Activated naive CD8-positive, alpha-beta T cell treated with anti-CD3 and anti-CD28 coated beads for 36 hours (primary cell): ENCODE data around the gene PARD6A. TPM values are rescaled to one million over a fixed set of nuclear protein-coding genes. Genes with fewer than 3 reads are reported as not detected.
"Not testable (repeated sequence)": the region's sequence is repeated elsewhere in the genome, so short reads cannot be mapped to it uniquely, and the experiment has no call there.

Experiments used
- DNase-seq: peaks from one replicate; pipeline ENCODE4 v3.0.0; 2021
- H3K27ac Mint-ChIP-seq: one replicate; pipeline ENCODE4 v1.8.0; 2022; ENCODE audit warnings: mild to moderate bottlenecking, moderate library complexity, mixed read lengths
- H3K27me3 Mint-ChIP-seq: one replicate; pipeline ENCODE4 v1.8.0; 2022; ENCODE audit warnings: mild to moderate bottlenecking, mixed read lengths
- H3K36me3 Mint-ChIP-seq: one replicate; pipeline ENCODE4 v1.8.0; 2021; ENCODE audit warnings: mild to moderate bottlenecking, mixed read lengths
- H3K4me1 Mint-ChIP-seq: one replicate; pipeline ENCODE4 v1.8.0; 2021; ENCODE audit warnings: mixed read lengths
- H3K4me3 Mint-ChIP-seq: one replicate; pipeline ENCODE4 v1.8.0; 2022; ENCODE audit warnings: mild to moderate bottlenecking, moderate library complexity, mixed read lengths
- H3K9me3 Mint-ChIP-seq: one replicate; pipeline ENCODE4 v1.8.0; 2022; ENCODE audit warnings: mixed read lengths
- total RNA-seq, 2 experiments: library from RNA; stranded (reverse); gene quantifications; one replicate each; pipeline ENCODE4 v1.2.3, GENCODE V29; 2021

Gene PARD6A
- total RNA-seq, 2 experiments from 2014 or later: 7.8 to 9.4 TPM

DNA sequence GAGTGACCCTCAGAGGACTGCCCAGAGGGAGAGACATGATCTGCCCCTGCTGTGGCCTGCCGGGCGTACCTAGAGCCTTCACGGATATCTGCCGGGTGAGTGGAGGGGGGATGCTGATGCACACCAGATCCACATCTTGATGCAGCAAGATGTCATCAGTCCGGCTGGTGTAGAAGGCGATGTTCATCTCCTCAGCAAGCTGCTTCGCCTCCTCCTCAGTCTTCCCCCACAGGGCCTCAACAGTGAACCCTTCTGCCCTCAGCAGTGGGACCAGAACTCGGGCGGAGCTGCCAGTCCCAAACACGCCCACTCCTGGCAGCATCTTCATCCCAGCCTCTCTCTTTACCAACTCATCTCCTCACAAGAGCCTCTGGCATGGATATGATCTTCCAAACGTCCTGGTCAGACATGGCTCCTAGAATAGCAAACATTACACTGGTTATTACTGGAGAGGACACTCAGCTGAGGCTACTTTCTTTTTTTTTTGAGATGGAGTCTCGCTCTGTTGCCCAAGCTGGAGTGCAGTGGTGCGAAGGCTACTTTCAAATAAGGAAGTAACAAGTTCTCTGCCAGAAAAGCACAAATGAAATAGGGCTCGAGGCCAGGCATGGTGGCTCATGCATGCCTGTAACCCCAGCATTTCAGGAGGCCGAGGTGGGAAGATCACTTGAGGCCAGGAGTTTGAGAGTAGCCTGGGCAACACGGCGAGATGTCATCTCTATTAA lies 24.8 kb downstream of the PARD6A start:
- Mint-ChIP-seq H3K27ac (no peak overlapping the region), H3K36me3 (peaks cover 5% of the 10 kb centered on the region), H3K4me1 (no peaks in the 10 kb centered on the region), H3K9me3 (no peaks in the 10 kb centered on the region), H3K27me3 (no peaks in the 10 kb centered on the region), H3K4me3 (no peak overlapping the region)
- no peak for DNase-seq

DNA sequence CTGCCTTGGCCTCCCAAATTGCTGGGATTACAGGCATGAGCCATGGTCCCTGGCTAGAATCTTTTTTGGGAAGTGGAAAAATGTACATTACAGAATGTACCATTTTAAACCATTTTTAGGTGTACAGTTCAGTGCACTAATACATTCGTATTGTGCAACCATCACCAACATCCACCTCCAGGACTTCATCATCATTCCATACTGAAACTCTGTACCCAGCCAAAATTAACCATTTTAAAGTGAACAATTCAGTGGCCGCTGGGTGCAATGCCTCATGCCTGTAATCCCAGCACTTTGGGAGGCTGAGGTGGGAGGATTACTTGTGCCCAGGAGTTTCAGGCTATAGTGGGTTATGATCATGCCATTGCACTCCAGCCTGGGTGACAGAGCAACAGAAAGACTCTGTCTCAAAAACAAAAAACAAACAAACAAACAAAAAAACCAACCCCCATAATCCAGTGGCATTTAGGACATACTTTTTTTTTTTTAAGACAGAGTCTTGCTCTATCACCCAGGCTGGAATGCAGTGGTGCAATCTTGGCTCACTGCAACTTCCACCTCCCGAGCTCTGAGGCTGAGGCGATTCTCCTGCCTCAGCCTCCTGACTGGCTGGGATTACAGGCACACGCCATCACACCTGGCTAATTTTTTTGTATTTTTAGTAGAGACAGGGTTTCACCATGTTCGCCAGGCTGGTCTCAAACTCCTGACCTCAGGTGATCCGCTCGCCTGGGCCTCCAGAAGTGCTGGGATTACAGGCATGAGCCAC lies 32.9 kb downstream of the PARD6A start:
- H3K27me3 Mint-ChIP-seq, H3K9me3 Mint-ChIP-seq, H3K27ac Mint-ChIP-seq, DNase-seq, H3K4me3 Mint-ChIP-seq, H3K36me3 Mint-ChIP-seq, H3K4me1 Mint-ChIP-seq: not testable (repeated sequence)

DNA sequence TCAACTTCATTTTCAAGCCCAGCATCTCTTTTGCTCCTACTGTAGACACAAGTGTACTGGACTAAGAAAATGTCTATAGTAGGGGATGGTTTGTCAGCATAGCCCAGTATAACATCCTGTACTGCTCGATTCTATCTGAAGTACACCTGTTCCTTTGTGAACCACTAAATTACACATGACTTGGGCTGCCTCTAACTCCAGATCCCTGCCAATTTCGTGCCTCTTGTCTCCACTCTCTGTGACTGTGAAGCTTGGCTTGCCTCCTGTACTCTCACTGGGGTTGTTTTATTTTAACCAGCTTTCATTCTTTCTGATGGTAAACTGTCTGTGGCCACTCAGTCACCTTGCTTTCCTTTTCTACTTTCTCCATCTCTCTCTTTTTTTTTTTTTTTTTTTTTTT lies 33.9 kb downstream of the PARD6A start:
- Mint-ChIP-seq H3K27ac (no peak overlapping the region), H3K27me3 (no peaks in the 10 kb centered on the region), H3K9me3 (peaks cover 1% of the 10 kb centered on the region), H3K36me3 (peaks cover 5% of the 10 kb centered on the region), H3K4me3 (no peak overlapping the region), H3K4me1 (no peaks in the 10 kb centered on the region)
- no peak for DNase-seq

- DNase-seq: no peak
- H3K9me3 Mint-ChIP-seq: peaks cover 1% of the 10 kb centered on the region
- H3K4me3 Mint-ChIP-seq: no peak overlapping the region
- peaks cover 3% of the 10 kb centered on the region for H3K4me1 Mint-ChIP-seq
- no peaks in the 10 kb centered on the region for H3K27me3 Mint-ChIP-seq
- H3K27ac Mint-ChIP-seq: no peak overlapping the region
- H3K36me3 Mint-ChIP-seq: peaks cover 5% of the 10 kb centered on the region
Observed at GRCh38 chr16:67697422-67698185, 36.8 kb downstream of the PARD6A start.

DNA sequence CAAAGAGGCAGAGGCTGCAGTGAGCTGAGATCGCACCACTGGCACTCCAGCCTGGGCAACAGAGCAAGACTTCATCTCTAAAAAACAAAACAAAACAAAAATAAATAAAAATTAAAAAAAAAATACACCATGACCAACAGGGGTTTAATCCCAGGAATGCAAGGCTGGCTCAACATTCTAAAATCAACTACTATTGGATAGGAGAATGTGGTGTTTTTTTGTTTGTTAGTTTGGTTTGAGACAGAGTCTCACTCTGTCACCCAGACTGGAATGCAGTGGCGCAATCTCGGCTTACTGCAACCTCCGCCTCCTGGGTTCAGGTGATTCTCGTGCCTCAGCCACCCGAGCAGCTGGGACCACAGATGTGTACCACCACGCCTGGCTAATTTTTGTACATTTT lies 38.5 kb downstream of the PARD6A start:
- peaks cover 14% of the 10 kb centered on the region for H3K4me1 Mint-ChIP-seq
- DNase-seq: no peak
- H3K36me3 Mint-ChIP-seq: peaks cover 5% of the 10 kb centered on the region
- no peak overlapping the region for H3K4me3 Mint-ChIP-seq
- H3K9me3 Mint-ChIP-seq: peaks cover 1% of the 10 kb centered on the region
- no peak overlapping the region for H3K27ac Mint-ChIP-seq
- no peaks in the 10 kb centered on the region for H3K27me3 Mint-ChIP-seq

- peaks cover 5% of the 10 kb centered on the region for H3K36me3 Mint-ChIP-seq
- H3K27me3 Mint-ChIP-seq: no peaks in the 10 kb centered on the region
- no peak overlapping the region for H3K27ac Mint-ChIP-seq
- no peak for DNase-seq
- H3K4me1 Mint-ChIP-seq: peaks cover 14% of the 10 kb centered on the region
- H3K4me3 Mint-ChIP-seq: no peak overlapping the region
- H3K9me3 Mint-ChIP-seq: peaks cover 1% of the 10 kb centered on the region
Observed at GRCh38 chr16:67701420-67701819, 40.7 kb downstream of the PARD6A start.

- no peak for DNase-seq
- Mint-ChIP-seq H3K4me1 (peaks cover 14% of the 10 kb centered on the region), H3K27me3 (no peaks in the 10 kb centered on the region), H3K27ac (no peak overlapping the region), H3K4me3 (no peak overlapping the region), H3K36me3 (peaks cover 5% of the 10 kb centered on the region), H3K9me3 (peaks cover 1% of the 10 kb centered on the region)
Observed at GRCh38 chr16:67702130-67702529, 41.4 kb downstream of the PARD6A start.

DNA sequence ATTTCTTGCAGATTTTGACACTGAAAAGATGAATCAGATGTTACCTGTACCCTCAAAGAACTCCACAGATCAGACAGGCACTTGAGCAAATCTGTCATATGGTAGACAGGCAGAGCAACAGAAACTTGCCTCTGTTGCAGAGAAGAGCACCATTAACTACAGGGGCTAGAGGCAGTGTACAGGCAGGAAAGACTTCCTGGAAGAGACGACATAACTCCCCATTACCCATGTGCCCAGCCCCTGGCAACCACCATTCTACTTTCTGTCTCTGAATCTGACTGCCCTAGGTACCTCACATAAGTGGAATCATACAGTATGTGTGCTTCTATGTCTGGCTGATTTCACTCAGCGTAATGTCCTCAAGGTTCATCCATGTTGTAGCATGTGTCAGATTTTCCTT lies 42.9 kb downstream of the PARD6A start:
- no peak for DNase-seq
- Mint-ChIP-seq H3K36me3 (peaks cover 1% of the 10 kb centered on the region), H3K4me1 (peaks cover 14% of the 10 kb centered on the region), H3K4me3 (no peak overlapping the region), H3K9me3 (peaks cover 1% of the 10 kb centered on the region), H3K27me3 (no peaks in the 10 kb centered on the region), H3K27ac (peak overlapping the region; percentile 40)

DNA sequence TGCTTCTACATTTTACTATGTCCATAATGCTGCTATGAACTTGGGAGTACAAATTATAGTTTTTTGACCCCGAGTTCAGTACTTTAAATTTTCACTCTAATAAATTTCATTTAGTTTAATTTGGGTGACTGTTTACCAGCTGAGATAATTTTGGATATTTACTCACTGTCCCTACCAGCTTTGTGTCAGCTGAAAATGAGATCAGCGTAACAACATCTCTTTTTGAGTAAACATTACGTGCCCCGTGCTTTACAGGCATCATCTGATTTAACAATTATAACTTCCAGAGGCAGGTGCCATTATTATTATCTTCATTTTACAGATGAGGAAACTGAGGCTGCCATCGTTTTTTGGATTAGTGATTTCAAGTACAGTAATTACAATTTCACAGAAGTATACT lies 43.4 kb downstream of the PARD6A start:
- Mint-ChIP-seq H3K9me3 (no peaks in the 10 kb centered on the region), H3K4me1 (peaks cover 14% of the 10 kb centered on the region), H3K27ac (no peak overlapping the region), H3K36me3 (no peaks in the 10 kb centered on the region), H3K27me3 (no peaks in the 10 kb centered on the region), H3K4me3 (no peak overlapping the region)
- no peak for DNase-seq

DNA sequence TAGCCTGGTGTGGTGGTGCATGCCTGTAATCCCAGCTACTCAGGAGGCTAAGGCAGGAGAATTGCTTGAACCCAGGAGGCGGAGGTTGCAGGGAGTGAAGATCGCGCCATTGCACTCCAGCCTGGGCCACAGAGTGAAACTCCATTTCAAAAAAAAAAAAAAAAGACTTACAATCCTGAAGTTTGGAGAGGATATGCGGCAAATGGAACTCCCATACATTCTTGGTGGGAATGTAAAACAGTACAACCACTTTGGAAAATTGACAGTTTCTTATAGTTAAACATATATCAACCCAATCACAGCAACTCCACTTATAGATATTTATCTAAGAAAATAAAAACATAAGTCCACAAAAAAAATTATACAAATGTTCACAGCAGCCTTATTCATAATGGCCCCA lies 46.5 kb downstream of the PARD6A start:
- Mint-ChIP-seq H3K36me3 (peaks cover 2% of the 10 kb centered on the region), H3K27me3 (no peaks in the 10 kb centered on the region), H3K4me3 (no peak overlapping the region), H3K9me3 (no peaks in the 10 kb centered on the region), H3K4me1 (peaks cover 11% of the 10 kb centered on the region), H3K27ac (no peak overlapping the region)
- DNase-seq: no peak

- peaks cover 11% of the 10 kb centered on the region for H3K4me1 Mint-ChIP-seq
- DNase-seq: no peak
- peaks cover 2% of the 10 kb centered on the region for H3K36me3 Mint-ChIP-seq
- H3K27ac Mint-ChIP-seq: no peak overlapping the region
- no peak overlapping the region for H3K4me3 Mint-ChIP-seq
- H3K27me3 Mint-ChIP-seq: no peaks in the 10 kb centered on the region
- H3K9me3 Mint-ChIP-seq: no peaks in the 10 kb centered on the region
Observed at GRCh38 chr16:67707790-67708189, 47.0 kb downstream of the PARD6A start.

DNA sequence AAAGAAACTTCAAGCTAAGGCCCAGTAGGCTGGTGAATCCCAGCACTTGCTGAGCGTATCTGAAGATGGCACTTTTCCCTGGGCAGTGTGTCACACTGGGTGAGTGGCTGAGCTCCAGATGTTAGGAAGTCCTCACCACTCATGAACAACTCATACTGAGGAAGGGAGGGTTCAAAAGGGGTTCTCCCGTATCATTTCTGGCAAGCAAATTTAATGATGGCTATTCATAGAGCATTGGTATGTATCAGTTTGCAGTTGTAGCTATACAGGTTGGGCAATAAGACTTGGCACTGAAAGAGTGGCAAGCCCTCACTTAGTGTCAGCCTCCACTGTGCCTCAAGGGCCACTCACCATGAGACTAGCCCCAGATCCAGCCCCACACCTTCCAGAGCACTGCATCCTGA lies 47.6 kb downstream of the PARD6A start:
- H3K27ac Mint-ChIP-seq: no peak overlapping the region
- no peaks in the 10 kb centered on the region for H3K27me3 Mint-ChIP-seq
- H3K4me3 Mint-ChIP-seq: no peak overlapping the region
- no peaks in the 10 kb centered on the region for H3K9me3 Mint-ChIP-seq
- H3K36me3 Mint-ChIP-seq: peaks cover 2% of the 10 kb centered on the region
- H3K4me1 Mint-ChIP-seq: peaks cover 9% of the 10 kb centered on the region
- no peak for DNase-seq

GRCh38 chr16:67709050-67709449 lies 48.3 kb downstream of the PARD6A start:
- no peak for DNase-seq
- Mint-ChIP-seq H3K4me3 (no peak overlapping the region), H3K4me1 (peaks cover 6% of the 10 kb centered on the region), H3K27me3 (no peaks in the 10 kb centered on the region), H3K36me3 (peaks cover 2% of the 10 kb centered on the region), H3K9me3 (no peaks in the 10 kb centered on the region), H3K27ac (no peak overlapping the region)

DNA sequence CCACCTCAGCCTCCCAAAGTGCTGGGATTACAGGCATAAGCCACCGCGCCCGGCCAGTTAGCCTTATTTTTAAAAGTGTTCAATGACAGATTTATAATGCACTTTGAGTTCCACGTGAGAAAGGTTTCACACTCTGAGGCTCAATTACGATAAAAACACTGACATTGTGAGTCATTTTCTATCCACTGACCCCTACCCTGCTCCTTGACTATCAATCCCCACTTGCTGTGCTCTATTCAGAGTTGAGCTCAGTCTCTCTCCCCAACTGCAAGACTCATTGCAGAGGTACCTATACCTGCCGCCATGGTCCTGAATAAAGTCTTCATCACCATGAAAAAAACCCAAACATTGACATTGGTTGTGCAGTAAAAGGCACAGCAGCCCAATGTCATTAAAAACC lies 49.8 kb downstream of the PARD6A start:
- peaks cover 2% of the 10 kb centered on the region for H3K36me3 Mint-ChIP-seq
- DNase-seq: no peak
- H3K4me3 Mint-ChIP-seq: no peak overlapping the region
- no peak overlapping the region for H3K27ac Mint-ChIP-seq
- peaks cover 6% of the 10 kb centered on the region for H3K4me1 Mint-ChIP-seq
- no peaks in the 10 kb centered on the region for H3K27me3 Mint-ChIP-seq
- H3K9me3 Mint-ChIP-seq: no peaks in the 10 kb centered on the region
